GM06990 (cell line): ENCODE results near the gene IGF2R.

ENCODE experiments used
- DNase-seq: peaks from one replicate; pipeline ENCODE4 v3.0.0-alpha.2; 2011; ENCODE audit not compliant: insufficient read length; ENCODE audit errors: extremely low read depth
- H3K27me3 ChIP-seq: replicated peaks from 2 replicates; pipeline ENCODE4 v1.6.0; 2011; ENCODE audit warnings: low read length; ENCODE audit not compliant: control insufficient read depth, insufficient read depth
- H3K36me3 ChIP-seq: 2 replicates; pipeline ENCODE4 v1.5.1; 2011; ENCODE audit warnings: low read length; ENCODE audit not compliant: control insufficient read depth, insufficient read depth
- H3K4me3 ChIP-seq: replicated peaks from 2 replicates; pipeline ENCODE4 v1.5.1; 2011; ENCODE audit warnings: low read depth, mild to moderate bottlenecking, control low read depth, low read length
- CTCF ChIP-seq: IDR thresholded peaks from 2 replicates; pipeline ENCODE4 v1.5.1; 2011; ENCODE audit warnings: low read length, control low read depth, mild to moderate bottlenecking, inconsistent platforms; ENCODE audit not compliant: insufficient read depth, poor library complexity, severe bottlenecking

Gene IGF2R

GRCh38 chr6:160007611-160008010 lies 38.7 kb downstream of the IGF2R start:
- Histone ChIP-seq H3K36me3 (peaks cover 9% of the 10 kb centered on the region), H3K4me3 (no peak overlapping the region), H3K27me3 (no peaks in the 10 kb centered on the region)
- no peak for TF ChIP-seq CTCF
- DNase-seq: no peak

GRCh38 chr6:160010067-160010466 lies 41.2 kb downstream of the IGF2R start:
- peaks cover 11% of the 10 kb centered on the region for H3K36me3 ChIP-seq
- DNase-seq: no peak

GRCh38 chr6:160013987-160014868 lies 45.3 kb downstream of the IGF2R start:
- no peak for TF ChIP-seq CTCF
- Histone ChIP-seq H3K4me3 (no peak overlapping the region), H3K36me3 (peaks cover 12% of the 10 kb centered on the region), H3K27me3 (no peaks in the 10 kb centered on the region)
- DNase-seq: no peak

More at GRCh38 chr6:160010067-160010466, 41.2 kb downstream of the IGF2R start:
- H3K27me3 ChIP-seq: no peaks in the 10 kb centered on the region
- no peak overlapping the region for H3K4me3 ChIP-seq
- TF ChIP-seq CTCF: no peak

- H3K4me3 ChIP-seq: no peak overlapping the region
- TF ChIP-seq CTCF: no peak
- H3K36me3 ChIP-seq: peaks cover 12% of the 10 kb centered on the region
- no peak for DNase-seq
- H3K27me3 ChIP-seq: no peaks in the 10 kb centered on the region
Measured at GRCh38 chr6:160014869-160015182, 45.9 kb downstream of the IGF2R start.

GRCh38 chr6:160015778-160016684 lies 47.1 kb downstream of the IGF2R start:
- Histone ChIP-seq H3K27me3 (no peaks in the 10 kb centered on the region), H3K36me3 (peaks cover 11% of the 10 kb centered on the region), H3K4me3 (no peak overlapping the region)
- DNase-seq: no peak
- no peak for TF ChIP-seq CTCF
